Endothelial cell of umbilical vein (primary cell): ENCODE data around the gene CRY2. TPM values are rescaled to one million over a fixed set of nuclear protein-coding genes. Genes with fewer than 3 reads are reported as not detected.

Source experiments
- BruUV-seq: library from RNA; stranded (reverse); fragments of 400-500 nt; replicated peaks from 2 replicates; lab custom pipeline; 2021; lab: Mats Ljungman, UMichigan
- CTCF ChIA-PET: fragments of 300-600, 350-600 bp; sonication (Branson Sonifier 250); formaldehyde crosslinking; loops from one replicate; lab custom pipeline; 2021; ENCODE audit warnings: antibody characterized with exemption, inconsistent platforms; lab: Charles Lee
- POLR2A ChIA-PET: fragments of 300-600, 350-600 bp; sonication (Branson Sonifier 250); formaldehyde crosslinking; loops from one replicate; lab custom pipeline; 2021; ENCODE audit warnings: antibody characterized with exemption, inconsistent platforms; lab: Charles Lee
- DNase-seq: peaks from one replicate; pipeline ENCODE4 v3.0.0-alpha.2; 2011; ENCODE audit warnings: low read depth, low spot score
- FAIRE-seq: peaks from 2 replicates; lab custom pipeline; 2011; peaks lifted over from hg19 to GRCh38; lab: Jason Lieb, UNC
- H2AFZ ChIP-seq: 2 replicates; pipeline ENCODE4 v1.6.0; 2012; ENCODE audit warnings: low read depth, low read length, control low read depth, inconsistent platforms
- H3K27ac ChIP-seq: 2 replicates; pipeline ENCODE4 v1.5.1; 2011; ENCODE audit warnings: low read depth, mild to moderate bottlenecking, control low read depth, low read length, moderate library complexity; ENCODE audit not compliant: insufficient read depth
- H3K27me3 ChIP-seq, 2 experiments: 2 replicates each; pipeline versions ENCODE4 v1.6.0 to v1.6.1; 2011; ENCODE audit warnings: low read length in 2 of 2, mixed read lengths in 1 of 2; ENCODE audit not compliant: control insufficient read depth in 2 of 2, insufficient read depth in 2 of 2
- H3K36me3 ChIP-seq, 2 experiments: 2 replicates in 1 of 2; 3 replicates in 1 of 2; pipeline ENCODE4 v1.5.1; 2011; ENCODE audit warnings: low read length in 2 of 2, mild to moderate bottlenecking in 1 of 2, moderate library complexity in 1 of 2; ENCODE audit not compliant: control insufficient read depth in 2 of 2, insufficient read depth in 2 of 2; ENCODE audit errors: extremely low read depth in 1 of 2
- H3K4me1 ChIP-seq: 3 replicates; pipeline ENCODE4 v1.5.1; 2011; ENCODE audit warnings: mild to moderate bottlenecking, low read length; ENCODE audit not compliant: control insufficient read depth, insufficient read depth; ENCODE audit errors: extremely low read depth
- H3K4me2 ChIP-seq: 2 replicates; pipeline ENCODE4 v1.6.1; 2011; ENCODE audit warnings: low read length, control low read depth, mixed read lengths; ENCODE audit not compliant: insufficient read depth
- H3K4me3 ChIP-seq, 3 experiments: fragments of 200-600 bp in 1 of 3; sonication (generic), shearing (Covaris generic) in 1 of 3; replicated peaks in 1 of 3; 2 replicates each; pipeline ENCODE4 v1.5.1; 2011 to 2016; ENCODE audit warnings: control low read depth in 3 of 3, low read length in 3 of 3, mild to moderate bottlenecking in 2 of 3, inconsistent platforms in 1 of 3, low read depth in 1 of 3, moderate library complexity in 1 of 3; ENCODE audit not compliant: insufficient read depth in 1 of 3
- H3K79me2 ChIP-seq: 2 replicates; pipeline ENCODE4 v1.6.0; 2012; ENCODE audit warnings: low read length, inconsistent platforms; ENCODE audit not compliant: control insufficient read depth, insufficient read depth
- H3K9ac ChIP-seq: replicated peaks from 2 replicates; pipeline ENCODE3; 2011; ENCODE audit warnings: low read length, control low read depth; ENCODE audit not compliant: insufficient read depth; ENCODE audit errors: extremely low read depth
- H3K9me1 ChIP-seq: replicated peaks from 3 replicates; pipeline ENCODE4 v1.6.0; 2011; ENCODE audit warnings: mild to moderate bottlenecking, low read length; ENCODE audit not compliant: control insufficient read depth, insufficient read depth; ENCODE audit errors: extremely low read depth
- H3K9me3 ChIP-seq: replicated peaks from 2 replicates; pipeline ENCODE4 v1.5.1; 2012; ENCODE audit warnings: low read length, inconsistent platforms; ENCODE audit not compliant: control insufficient read depth, insufficient read depth
- H4K20me1 ChIP-seq: replicated peaks from 2 replicates; pipeline ENCODE3; 2011; ENCODE audit warnings: mild to moderate bottlenecking, low read length; ENCODE audit not compliant: control insufficient read depth, insufficient read depth; ENCODE audit errors: extremely low read depth
- EZH2 ChIP-seq: IDR thresholded peaks from 2 replicates; pipeline ENCODE4 v1.6.1; 2012; ENCODE audit warnings: borderline replicate concordance, low read depth, mild to moderate bottlenecking, moderate library complexity, low read length, inconsistent platforms; ENCODE audit not compliant: severe bottlenecking
- FOS ChIP-seq: IDR thresholded peaks from 2 replicates; pipeline ENCODE4 v1.6.1; 2011; ENCODE audit warnings: mild to moderate bottlenecking, low read length, moderate library complexity, borderline replicate concordance; ENCODE audit not compliant: insufficient read depth
- GATA2 ChIP-seq: IDR thresholded peaks from 2 replicates; pipeline ENCODE4 v1.7.0; 2011; ENCODE audit warnings: low read depth, mild to moderate bottlenecking, moderate library complexity, mixed read lengths, low read length; ENCODE audit not compliant: insufficient read length, insufficient read depth
- MAX ChIP-seq: IDR thresholded peaks from 2 replicates; pipeline ENCODE4 v1.6.1; 2011; ENCODE audit not compliant: insufficient read depth, insufficient read length
- MYC ChIP-seq: IDR thresholded peaks from one replicate; pipeline ENCODE4 v1.6.1; 2011; ENCODE audit warnings: mild to moderate bottlenecking, low read depth, low read length
- POLR2AphosphoS5 ChIP-seq: IDR thresholded peaks from 2 replicates; pipeline ENCODE4 v1.6.1; 2012; ENCODE audit warnings: low read depth, mild to moderate bottlenecking, control low read depth, low read length, moderate library complexity; ENCODE audit not compliant: insufficient read depth
- dilution Hi-C: fragments of 300-500 bp; cut with MboI; formaldehyde crosslinking; loops from one replicate; pipeline ENCODE4 v1.15.0; 2019; ENCODE audit warnings: low sequenced_read_pairs; ENCODE audit not compliant: extremely low pct_ligation_motif_present
- intact Hi-C: fragments of 100-400 bp; cut with micrococcal nuclease; formaldehyde crosslinking; loops from one replicate; pipeline ENCODE4 v1.10.0; 2022
- polyA plus RNA-seq, 4 experiments: library from polyadenylated mRNA; depleted of rRNA in 3 of 4; stranded (reverse) in 3 of 4; unstranded in 1 of 4; fragments of >200 nt; gene quantifications; 2 replicates each; pipeline versions ENCODE4 v1.2.1 to v1.2.3, GENCODE V29; 2011 to 2012; ENCODE audit warnings: missing spikeins in 1 of 4
- total RNA-seq: library from RNA; stranded (reverse); gene quantifications from 2 replicates; pipeline ENCODE4 v1.2.3, GENCODE V29; 2021

CRY2 gene
- total and polyA plus RNA-seq, 2 donors (not counting 3 experiments of a cell fraction or from before 2014, with no cell fraction given), result 7.7 to 11.7 TPM

GRCh38 chr11:45925550-45925949, 78.3 kb downstream of the CRY2 start:
- BruUV-seq, result no TSS peak
- DNase-seq (no peak), FAIRE-seq (no peak)
- Histone ChIP-seq H3K4me2 (no peak overlapping the region), H3K9me1 (no peaks in the 10 kb centered on the region), H3K27ac (no peak overlapping the region), H3K9me3 (no peaks in the 10 kb centered on the region), H3K36me3 (no peaks in the 10 kb centered on the region), H3K4me1 (no peaks in the 10 kb centered on the region), H4K20me1 (no peaks in the 10 kb centered on the region), H3K27me3 (peaks cover 13 to 30% of the 10 kb centered on the region in 2 experiments), H3K79me2 (no peaks in the 10 kb centered on the region), H2AFZ (no peak overlapping the region), H3K9ac (no peak overlapping the region), H3K4me3 (no peak overlapping the region)
- TF ChIP-seq FOS (no peak), GATA2 (no peak)
- CTCF ChIA-PET, result interaction anchor here (2.6 kb wide), 1 partner anchor 40 kb away, joined by 8 read pairs; no protein-coding TSS in a partner anchor
- intact Hi-C loops (no loop called here), dilution Hi-C loops (no loop called here)
- POLR2A ChIA-PET, result no interaction called here

- H2AFZ ChIP-seq, result no peak overlapping the region
- CTCF ChIA-PET, result interaction anchor here (2.6 kb wide), 1 partner anchor 40 kb away, joined by 8 read pairs; no protein-coding TSS in a partner anchor
- no peaks in the 10 kb centered on the region for H4K20me1 ChIP-seq
- FAIRE-seq (no peak), DNase-seq (no peak)
- intact Hi-C loops (no loop called here), dilution Hi-C loops (no loop called here)
- no peak overlapping the region for H3K9ac ChIP-seq
- no peaks in the 10 kb centered on the region for H3K4me1 ChIP-seq
- H3K4me3 ChIP-seq, result no peak overlapping the region
- BruUV-seq, result no TSS peak
- no peak overlapping the region for H3K27ac ChIP-seq
- POLR2A ChIA-PET, result no interaction called here
- no peaks in the 10 kb centered on the region for H3K9me1 ChIP-seq
- no peaks in the 10 kb centered on the region for H3K9me3 ChIP-seq
- peaks cover 13 to 30% of the 10 kb centered on the region in 2 experiments for H3K27me3 ChIP-seq
- H3K36me3 ChIP-seq, result no peaks in the 10 kb centered on the region
- TF ChIP-seq EZH2 (no peak), GATA2 (no peak), MYC (no peak), MAX (no peak), POLR2AphosphoS5 (no peak)
- H3K79me2 ChIP-seq, result no peaks in the 10 kb centered on the region
- no peak overlapping the region for H3K4me2 ChIP-seq
These were observed 78.7 kb downstream of the CRY2 start for GRCh38 chr11:45926001-45926401.
